GM12891 (cell line): ENCODE results near the gene BTBD2.

Source experiments
- POLR2A ChIP-seq: IDR thresholded peaks from 2 replicates; pipeline ENCODE4 v1.6.1; 2011; ENCODE audit warnings: low read depth, low read length, control low read depth
- POLR2AphosphoS5 ChIP-seq: IDR thresholded peaks from 2 replicates; pipeline ENCODE4 v1.6.1; 2011; ENCODE audit warnings: low read depth, low read length, control low read depth
- TAF1 ChIP-seq: IDR thresholded peaks from 2 replicates; pipeline ENCODE4 v1.6.1; 2011; ENCODE audit warnings: low read depth, low read length, control low read depth

GRCh38 chr19:2033115-2033824 lies 17.8 kb upstream of the BTBD2 start:
- TF ChIP-seq TAF1 = no peak
- TF ChIP-seq POLR2AphosphoS5 = no peak
- TF ChIP-seq POLR2A = no peak
